Activated T-cell treated with anti-CD3 and anti-CD28 coated beads, Interleukin-2, amount 50 U/mL, for 48 hours (primary cell): ENCODE results near the gene HSF2BP.
"Not testable (repeated sequence)": the region's sequence is repeated elsewhere in the genome, so short reads cannot be mapped to it uniquely, and the experiment has no call there.

Experiments
- DNase-seq, 2 experiments: peaks; one replicate each; pipeline ENCODE4 v3.0.0-alpha.2; 2020

HSF2BP gene

GRCh38 chr21:43687566-43688399 lies 28.5 kb upstream of the HSF2BP start:
- DNase-seq, result no peak

- DNase-seq, result no peak
These were observed 27.7 kb upstream of the HSF2BP start for GRCh38 chr21:43686811-43687565.

DNA sequence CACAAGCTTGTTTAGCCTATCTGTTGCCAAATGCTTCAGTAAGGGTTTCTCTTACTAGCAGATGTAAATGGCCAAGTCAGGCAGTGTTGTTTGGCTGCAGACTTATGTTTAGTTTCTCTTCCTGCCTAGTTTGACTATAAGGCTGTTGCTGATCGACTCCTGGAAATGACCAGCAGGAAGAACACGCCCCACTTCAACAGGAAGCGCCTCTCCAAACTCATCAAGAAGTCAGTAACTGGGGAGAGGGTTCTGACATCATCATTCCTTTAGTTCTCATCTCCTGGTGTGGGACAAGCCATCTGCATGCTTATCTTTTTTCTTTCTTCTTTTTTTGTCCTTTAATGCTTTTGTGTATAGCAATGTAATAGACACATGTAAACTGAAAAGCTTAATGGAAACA lies 25.1 kb upstream of the HSF2BP start:
- no peak for DNase-seq

GRCh38 chr21:43681650-43682049 lies 22.4 kb upstream of the HSF2BP start:
- DNase-seq, result no peak

GRCh38 chr21:43680421-43680820 lies 21.1 kb upstream of the HSF2BP start:
- DNase-seq, result not testable (repeated sequence)

DNA sequence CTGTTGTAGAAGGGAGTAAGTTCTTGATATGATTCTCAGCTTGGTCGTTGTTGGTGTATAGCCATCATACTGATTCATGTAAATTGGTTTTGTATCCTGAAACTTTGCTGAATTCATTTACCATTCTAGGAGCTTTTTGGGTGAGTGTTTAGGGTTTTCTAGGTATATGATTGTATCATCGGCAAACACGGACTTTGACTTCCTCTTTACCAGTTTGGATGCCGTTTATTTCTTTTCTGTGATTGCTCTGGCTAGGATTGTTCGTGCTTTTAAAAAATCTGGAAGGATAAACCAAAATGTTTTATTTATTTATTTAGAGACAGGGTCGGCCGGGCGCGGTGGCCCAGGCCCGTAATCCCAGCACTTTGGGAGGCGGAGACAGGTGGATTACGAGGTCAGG lies 20.7 kb upstream of the HSF2BP start:
- no peak for DNase-seq

DNA sequence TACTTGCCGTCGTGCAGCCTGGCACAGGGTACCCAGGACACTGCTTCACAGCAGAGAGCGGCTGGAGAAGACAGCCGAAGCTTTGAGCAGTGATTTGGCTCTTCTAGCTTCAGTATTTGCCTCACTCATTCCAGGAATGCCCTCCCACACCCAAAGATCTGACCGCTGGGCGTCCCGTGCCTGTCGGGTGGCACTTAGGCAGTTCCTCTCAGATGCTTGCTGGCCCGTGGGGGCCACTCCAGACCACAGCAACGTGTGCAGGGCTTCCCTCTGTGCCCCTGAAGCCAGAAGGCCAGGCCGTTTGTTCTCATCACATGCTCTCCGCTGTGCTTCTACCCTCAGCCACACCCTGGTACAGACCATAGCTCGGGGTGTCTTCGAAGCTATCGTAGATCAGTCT lies 17.1 kb upstream of the HSF2BP start:
- peak in 1 of 2 experiments; percentile 15 for DNase-seq

DNA sequence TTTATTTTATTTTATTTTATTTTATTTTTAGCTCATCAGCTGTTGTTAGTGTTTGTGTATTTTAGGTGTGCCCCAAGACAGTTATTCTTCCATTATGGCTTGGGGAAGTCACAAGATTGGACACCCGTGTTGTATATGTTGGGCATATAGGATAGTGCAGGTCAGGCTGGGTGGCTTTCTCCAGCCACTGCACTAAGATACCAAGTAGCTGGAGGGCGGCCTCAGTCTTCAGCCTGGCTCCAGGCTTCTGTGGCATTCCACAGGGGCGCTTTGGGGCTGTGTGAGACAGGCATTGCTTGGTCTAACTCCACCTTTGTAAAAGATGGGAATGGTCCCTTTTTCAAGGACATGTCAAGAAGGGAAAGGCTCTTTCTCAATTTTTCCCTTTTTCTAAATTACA lies 16.6 kb upstream of the HSF2BP start:
- DNase-seq, result peak in 1 of 2 experiments; percentile 4

DNA sequence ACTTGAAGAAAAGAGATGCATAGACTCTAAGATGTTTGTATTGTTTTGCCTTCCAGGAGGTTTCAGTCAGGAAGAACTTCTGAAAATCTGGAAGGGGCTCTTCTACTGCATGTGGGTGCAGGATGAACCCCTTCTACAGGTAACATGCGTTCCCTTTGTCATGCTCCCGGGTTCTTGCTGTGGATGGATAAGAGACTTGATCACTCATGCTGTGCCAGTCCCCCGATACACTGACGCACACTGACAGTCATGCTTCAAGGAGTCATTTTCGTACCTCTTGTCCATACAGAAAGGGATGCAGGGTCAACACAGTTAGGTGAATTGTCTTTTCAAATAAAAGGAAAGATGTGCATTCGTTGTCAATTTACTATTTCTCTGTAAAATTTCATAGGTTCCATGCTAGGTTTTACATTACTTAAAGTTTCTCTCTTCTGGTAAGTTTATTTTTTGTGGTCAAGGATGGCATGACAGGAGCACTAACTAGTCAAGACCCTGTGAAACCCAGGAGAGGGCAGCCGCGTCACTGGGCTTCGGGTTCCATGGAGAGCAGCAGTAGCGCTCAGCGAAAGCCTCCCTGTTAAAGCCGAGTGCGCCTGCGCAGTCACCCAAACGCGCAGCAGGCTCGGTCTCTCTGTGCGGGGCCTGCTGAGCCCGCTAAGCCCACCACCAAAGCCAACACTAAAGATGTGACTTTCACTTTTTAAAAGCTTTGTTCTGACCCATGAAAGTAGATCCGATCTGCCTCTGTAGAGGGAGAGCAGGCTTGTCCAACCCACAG lies 10.7 kb upstream of the HSF2BP start:
- peak in 1 of 2 experiments; percentile 5 for DNase-seq

GRCh38 chr21:43667191-43667904 lies 8.1 kb upstream of the HSF2BP start:
- no peak for DNase-seq

- no peak for DNase-seq
These were observed 6.6 kb upstream of the HSF2BP start for GRCh38 chr21:43665879-43666278.

- DNase-seq, result no peak
These were observed 5.1 kb upstream of the HSF2BP start for GRCh38 chr21:43664358-43664757.

GRCh38 chr21:43663033-43663432 lies 3.7 kb upstream of the HSF2BP start:
- DNase-seq, result no peak

DNA sequence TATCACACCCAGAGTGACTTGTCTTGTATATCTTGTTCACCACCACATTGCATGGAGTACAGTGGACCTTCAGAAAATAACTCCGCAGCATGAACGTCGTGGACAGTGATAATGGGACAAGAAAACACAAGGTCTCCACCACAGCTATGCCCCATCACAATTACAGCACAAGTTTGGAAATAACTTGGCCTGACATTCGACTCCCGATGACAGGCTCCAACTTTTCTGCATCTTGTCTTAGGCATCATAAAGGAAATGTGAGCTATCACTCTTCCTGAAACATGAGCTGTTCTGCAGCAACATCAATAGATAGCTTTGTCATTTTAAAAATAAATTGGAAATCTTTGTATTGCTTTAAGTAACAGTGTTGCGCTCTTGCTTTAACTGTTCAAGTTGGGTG lies 3.0 kb upstream of the HSF2BP start:
- no peak for DNase-seq

GRCh38 chr21:43658769-43659135 lies 536 bp downstream of the HSF2BP start:
- no peak for DNase-seq

DNA sequence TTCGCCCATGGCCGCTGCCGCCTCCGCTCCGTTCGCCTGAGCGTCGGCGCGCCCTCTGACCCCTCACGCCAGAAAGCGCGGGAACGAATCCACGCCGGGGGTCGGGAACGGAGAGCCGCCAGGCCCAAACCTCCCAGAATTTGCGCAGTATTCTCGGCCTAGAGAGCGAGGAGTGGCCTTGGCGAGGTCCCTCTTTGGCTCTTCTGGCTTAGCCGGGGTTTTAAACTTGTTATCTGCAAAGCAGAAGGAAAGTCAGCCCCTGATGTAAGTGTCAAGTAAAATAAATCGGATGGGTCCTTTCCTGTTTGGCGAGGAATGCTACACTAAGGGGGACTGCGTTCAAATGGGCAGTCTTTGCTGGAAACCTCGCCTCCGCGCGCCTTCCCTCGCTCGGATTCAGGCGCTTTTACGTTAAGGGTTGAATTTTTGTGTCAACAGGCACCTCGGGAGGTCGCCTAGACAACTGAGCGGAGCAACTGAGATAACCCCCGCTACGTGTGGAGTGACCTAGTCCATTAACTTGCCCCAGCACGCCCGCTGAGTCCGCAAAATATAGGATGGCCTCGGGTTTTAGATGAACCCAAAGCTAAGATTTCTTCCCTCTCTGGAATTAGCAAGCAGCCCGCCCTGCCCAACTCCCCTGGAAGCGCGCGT lies 1.1 kb downstream of the HSF2BP start:
- DNase-seq, result no peak

GRCh38 chr21:43657355-43658087 lies 1.8 kb downstream of the HSF2BP start:
- no peak for DNase-seq

DNA sequence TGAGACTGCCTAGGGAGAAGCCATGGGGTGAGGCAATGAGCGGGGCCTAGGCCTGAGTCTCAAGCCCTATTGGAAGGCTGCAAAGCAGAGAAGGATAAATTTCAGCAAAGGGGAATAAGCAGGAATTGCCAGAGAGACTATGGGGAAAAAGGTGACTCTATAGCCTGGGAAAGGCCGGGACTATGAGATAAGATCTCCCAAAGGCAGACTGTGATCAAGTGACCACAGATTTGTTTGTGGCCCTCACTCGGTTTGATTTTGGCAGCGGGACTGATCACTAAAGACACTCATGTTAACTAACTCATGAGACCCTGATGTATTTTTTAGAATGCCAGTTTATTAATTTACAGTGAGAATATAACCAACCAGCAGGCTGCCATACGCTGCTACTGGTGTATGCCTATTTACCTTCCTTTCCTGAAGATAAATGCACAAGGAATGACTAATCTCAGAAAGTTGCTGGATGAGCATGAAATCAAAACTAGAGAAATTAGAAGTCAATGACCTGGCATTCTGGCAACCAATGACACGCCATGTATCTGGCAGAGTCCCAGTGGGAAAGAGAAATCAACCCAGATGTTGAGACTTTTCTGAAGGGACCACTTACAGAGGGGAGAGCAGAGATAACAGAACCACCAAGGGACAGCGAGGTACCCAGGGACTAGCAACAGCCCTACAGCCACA lies 4.3 kb downstream of the HSF2BP start:
- DNase-seq, result no peak

GRCh38 chr21:43653626-43654025 lies 5.7 kb downstream of the HSF2BP start:
- no peak for DNase-seq

- DNase-seq, result no peak
These were observed 6.7 kb downstream of the HSF2BP start for GRCh38 chr21:43652616-43653015.

- not testable (repeated sequence) for DNase-seq
These were observed 7.4 kb downstream of the HSF2BP start for GRCh38 chr21:43651926-43652325.
